HCT116 (cell line): ENCODE measurements around the gene TMEM187. TPM values are rescaled to one million over a fixed set of nuclear protein-coding genes. Genes with fewer than 3 reads are reported as not detected.

ENCODE experiments used
- ATAC-seq: fragments of 200-7000 bp; cut with Tn5 transposase; 2 replicates; pipeline ENCODE4 v1.9.1; 2020; ENCODE audit warnings: mild to moderate bottlenecking, moderate library complexity
- BruUV-seq: library from RNA; stranded (reverse); fragments of 400-500 nt; replicated peaks from 2 replicates; lab custom pipeline; 2021; lab: Mats Ljungman, UMichigan
- CTCF ChIA-PET: fragments of 300-600 bp; sonication (Branson Sonifier 250); formaldehyde crosslinking; loops from one replicate; lab custom pipeline; 2021; ENCODE audit warnings: antibody characterized with exemption; lab: Charles Lee
- POLR2A ChIA-PET: fragments of 300-600, 350-600 bp; sonication (Branson Sonifier 250); formaldehyde crosslinking; loops from one replicate; lab custom pipeline; 2021; ENCODE audit warnings: antibody characterized with exemption; lab: Charles Lee
- RAD21 ChIA-PET, 2 experiments: fragments of 300-600 bp; sonication (Branson Sonifier 250); formaldehyde crosslinking; loops; one replicate each; lab custom pipeline; 2023; ENCODE audit warnings: low total read pairs in 2 of 2; ENCODE audit not compliant: uncharacterized antibody in 2 of 2, unreplicated experiment in 2 of 2, low non-redundant PET in 1 of 2; lab: Charles Lee
- DNase-seq: peaks from one replicate; pipeline ENCODE4 v3.0.0-alpha.2; 2010; ENCODE audit warnings: low read depth, low spot score
- H2AFZ ChIP-seq: fragments of 200-600 bp; shearing (Covaris generic), sonication (generic); 2 replicates; pipeline ENCODE4 v1.6.1; 2017; ENCODE audit warnings: low read depth, mixed run types, mixed read lengths, antibody characterized with exemption, low read length; ENCODE audit not compliant: poor library complexity, severe bottlenecking
- H3K27ac ChIP-seq: 2 replicates; pipeline ENCODE4 v1.5.1; 2012; ENCODE audit warnings: low read depth, low read length
- H3K27me3 ChIP-seq: fragments of 200-600 bp; sonication (generic); 2 replicates; pipeline ENCODE4 v1.6.1; 2016; ENCODE audit warnings: mixed run types, low read length, mixed read lengths; ENCODE audit not compliant: insufficient read depth
- H3K36me3 ChIP-seq, 2 experiments: fragments of 200-500 bp in 1 of 2; fragments of 200-600 bp in 1 of 2; sonication (Bioruptor generic) in 1 of 2; sonication (generic) in 1 of 2; 2 replicates each; pipeline versions ENCODE4 v1.5.1 to v1.6.1; 2014 to 2016; ENCODE audit warnings: low read length in 2 of 2, inconsistent platforms in 1 of 2, mixed read lengths in 1 of 2, mixed run types in 1 of 2; ENCODE audit not compliant: insufficient read depth in 2 of 2, control insufficient read depth in 1 of 2
- H3K4me1 ChIP-seq, 2 experiments: fragments of 200-600 bp in 1 of 2; sonication (generic) in 1 of 2; 2 replicates each; pipeline versions ENCODE4 v1.5.1 to v1.6.1; 2012 to 2017; ENCODE audit warnings: low read length in 2 of 2, inconsistent platforms in 1 of 2, mild to moderate bottlenecking in 1 of 2, mixed read lengths in 1 of 2, mixed run types in 1 of 2, moderate library complexity in 1 of 2; ENCODE audit not compliant: insufficient read depth in 2 of 2, control insufficient read depth in 1 of 2
- H3K4me2 ChIP-seq: fragments of 200-600 bp; sonication (generic); 2 replicates; pipeline ENCODE4 v1.6.1; 2017; ENCODE audit warnings: mixed run types, low read length, mixed read lengths
- H3K4me3 ChIP-seq, 2 experiments: fragments of 200-600 bp in 1 of 2; sonication (generic) in 1 of 2; replicated peaks in 1 of 2; 2 replicates each; pipeline ENCODE4 v1.5.1; 2011 to 2016; ENCODE audit warnings: low read length in 2 of 2, control low read depth in 1 of 2, low read depth in 1 of 2, mild to moderate bottlenecking in 1 of 2, mixed read lengths in 1 of 2, mixed run types in 1 of 2
- H3K79me2 ChIP-seq: fragments of 200-600 bp; sonication (generic); 2 replicates; pipeline ENCODE4 v1.6.1; 2017; ENCODE audit warnings: mild to moderate bottlenecking, mixed run types, low read length, moderate library complexity, mixed read lengths; ENCODE audit not compliant: insufficient read depth
- H3K9ac ChIP-seq: fragments of 200-600 bp; sonication (generic); 2 replicates; pipeline ENCODE4 v1.6.1; 2016; ENCODE audit warnings: low read length, mixed read lengths
- H3K9me2 ChIP-seq: fragments of 200-600 bp; sonication (generic), shearing (Covaris generic); 2 replicates; pipeline ENCODE4 v1.6.1; 2017; ENCODE audit warnings: mixed run types, mild to moderate bottlenecking, moderate library complexity; ENCODE audit not compliant: insufficient read depth
- H3K9me3 ChIP-seq, 2 experiments: fragments of 200-500 bp in 1 of 2; fragments of 200-600 bp in 1 of 2; sonication (Bioruptor generic) in 1 of 2; sonication (generic) in 1 of 2; 2 replicates each; pipeline ENCODE4 v1.6.1; 2014 to 2017; ENCODE audit warnings: low read length in 2 of 2, mixed read lengths in 2 of 2, inconsistent platforms in 1 of 2, low read depth in 1 of 2, mild to moderate bottlenecking in 1 of 2, mixed run types in 1 of 2, moderate library complexity in 1 of 2; ENCODE audit not compliant: control insufficient read depth in 1 of 2, insufficient read depth in 1 of 2
- H4K20me1 ChIP-seq: fragments of 200-600 bp; sonication (generic), shearing (Covaris generic); 2 replicates; pipeline ENCODE4 v1.6.1; 2017; ENCODE audit warnings: mixed run types, mild to moderate bottlenecking, moderate library complexity; ENCODE audit not compliant: insufficient read depth
- ATF3 ChIP-seq: IDR thresholded peaks from 2 replicates; pipeline ENCODE4 v1.6.1; 2012
- intact Hi-C: fragments of 100-400 bp; cut with micrococcal nuclease; formaldehyde crosslinking; loops from 2 replicates; pipeline ENCODE4 v1.10.0; 2022
- total RNA-seq: library from RNA; stranded (reverse); gene quantifications from one replicate; pipeline ENCODE4 v1.2.1, GENCODE V29; 2021; ENCODE audit not compliant: unreplicated experiment
- TF ChIP-seq, protein P1 (sequence below), 3 experiments: fragments of 200-600 bp in 1 of 3; sonication (generic) in 1 of 3; IDR thresholded peaks in 2 of 3; conservative IDR thresholded peaks in 1 of 3; 2 replicates each; pipeline ENCODE4 v1.5.1; 2012 to 2017; ENCODE audit warnings: low read depth in 2 of 3, low read length in 2 of 3, antibody characterized with exemption in 1 of 3, borderline replicate concordance in 1 of 3, control low read depth in 1 of 3, mild to moderate bottlenecking in 1 of 3, mixed read lengths in 1 of 3, mixed run types in 1 of 3, moderate library complexity in 1 of 3; ENCODE audit not compliant: insufficient read depth in 1 of 3

Gene TMEM187
- total RNA-seq, 1 experiment from 2014 or later = 12.6 TPM

DNA sequence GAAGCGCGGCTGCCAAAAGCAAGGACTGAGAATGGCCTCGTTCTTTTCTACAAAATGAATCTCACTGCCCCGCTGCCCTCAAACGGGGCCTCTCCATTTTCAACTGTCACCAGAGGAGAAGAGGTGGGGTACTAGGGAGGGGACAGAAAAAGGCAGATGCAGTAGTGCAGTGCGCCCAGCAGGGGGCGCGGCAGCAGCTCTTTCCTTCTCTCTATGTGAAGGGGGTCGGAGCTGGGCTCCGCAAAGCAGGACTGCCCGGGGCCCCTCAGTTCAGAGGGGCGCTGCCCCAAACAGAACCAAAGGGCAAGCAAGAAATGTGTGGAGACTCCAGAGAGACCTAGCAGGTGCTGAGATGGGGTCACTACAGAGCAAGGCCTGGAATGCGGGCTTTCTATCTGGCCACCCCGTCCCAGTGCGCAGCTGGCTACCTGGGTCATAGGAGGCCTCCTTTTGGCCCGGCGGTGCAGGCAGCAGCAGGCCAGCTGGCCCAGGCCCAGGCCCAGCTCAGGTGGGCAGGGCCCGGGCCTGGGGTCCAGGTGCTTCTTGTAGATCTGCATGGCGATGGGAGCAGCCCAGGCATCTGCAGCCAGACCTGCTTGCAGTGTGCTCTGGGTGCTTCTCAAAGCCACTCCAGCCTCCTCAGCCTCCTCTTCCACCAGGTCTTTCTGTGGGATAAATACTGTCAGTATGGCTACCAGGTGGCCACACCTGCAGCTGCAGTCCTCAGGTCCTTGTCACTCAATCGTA lies 41.2 kb downstream of the TMEM187 start:
- H3K27me3 ChIP-seq = no peaks in the 10 kb centered on the region
- H3K4me3 ChIP-seq = no peak overlapping the region
- DNase-seq = no peak
- intact Hi-C loops = loop anchor here (1.0 kb wide), 1 partner anchor 38 kb away; no protein-coding TSS in a partner anchor
- H3K9me3 ChIP-seq = no peaks in the 10 kb centered on the region
- no peaks in the 10 kb centered on the region for H3K9me2 ChIP-seq
- ChIA-PET POLR2A (no interaction called here), RAD21 (no interaction called here), CTCF (interaction anchor here (1.0 to 2.1 kb wide), 2 partner anchors 10 to 12 kb away, joined by 3 to 8 read pairs; no protein-coding TSS in a partner anchor)
- no peak overlapping the region for H3K4me2 ChIP-seq
- H3K27ac ChIP-seq = no peak overlapping the region
- peaks cover 2 to 5% of the 10 kb centered on the region in 2 experiments; a peak in 1 of 4 replicates for H3K36me3 ChIP-seq
- BruUV-seq = no TSS peak
- peak; percentile 68 for ATAC-seq
- peaks cover 0 to 22% of the 10 kb centered on the region in 2 experiments; a peak in 2 of 4 replicates for H3K4me1 ChIP-seq
- H4K20me1 ChIP-seq = no peaks in the 10 kb centered on the region
- no peak overlapping the region for H3K9ac ChIP-seq
- TF ChIP-seq, protein P1, sequence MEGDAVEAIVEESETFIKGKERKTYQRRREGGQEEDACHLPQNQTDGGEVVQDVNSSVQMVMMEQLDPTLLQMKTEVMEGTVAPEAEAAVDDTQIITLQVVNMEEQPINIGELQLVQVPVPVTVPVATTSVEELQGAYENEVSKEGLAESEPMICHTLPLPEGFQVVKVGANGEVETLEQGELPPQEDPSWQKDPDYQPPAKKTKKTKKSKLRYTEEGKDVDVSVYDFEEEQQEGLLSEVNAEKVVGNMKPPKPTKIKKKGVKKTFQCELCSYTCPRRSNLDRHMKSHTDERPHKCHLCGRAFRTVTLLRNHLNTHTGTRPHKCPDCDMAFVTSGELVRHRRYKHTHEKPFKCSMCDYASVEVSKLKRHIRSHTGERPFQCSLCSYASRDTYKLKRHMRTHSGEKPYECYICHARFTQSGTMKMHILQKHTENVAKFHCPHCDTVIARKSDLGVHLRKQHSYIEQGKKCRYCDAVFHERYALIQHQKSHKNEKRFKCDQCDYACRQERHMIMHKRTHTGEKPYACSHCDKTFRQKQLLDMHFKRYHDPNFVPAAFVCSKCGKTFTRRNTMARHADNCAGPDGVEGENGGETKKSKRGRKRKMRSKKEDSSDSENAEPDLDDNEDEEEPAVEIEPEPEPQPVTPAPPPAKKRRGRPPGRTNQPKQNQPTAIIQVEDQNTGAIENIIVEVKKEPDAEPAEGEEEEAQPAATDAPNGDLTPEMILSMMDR (IDR thresholded peaks at IDR 0.05 in 2 of 3, conservative IDR thresholded peaks at IDR 0.05 in 1 of 3; ENCODE audit: borderline replicate concordance in 1 of 3, insufficient read depth in 1 of 3, low read depth in 2 of 3, low read length in 2 of 3) = peak in 2 of 3 experiments; percentile 78; a peak in 4 of 6 replicates
- no peak for TF ChIP-seq ATF3
- no peak overlapping the region for H2AFZ ChIP-seq
- H3K79me2 ChIP-seq = peaks cover 28% of the 10 kb centered on the region
